HG03159 (cell line): Measurements from ENCODE around the gene ATP5PO.
"Not testable (repeated sequence)": the region's sequence is repeated elsewhere in the genome, so short reads cannot be mapped to it uniquely, and the experiment has no call there.

Source experiments
- ATAC-seq: cut with Tn5 transposase; IDR thresholded peaks from one replicate; pipeline ENCODE4 v1.9.1; 2021; ENCODE audit warnings: mild to moderate bottlenecking, moderate library complexity; ENCODE audit not compliant: unreplicated experiment

The ATP5PO gene

GRCh38 chr21:33872881-33873515 is 42.6 kb downstream of the ATP5PO start:
- ATAC-seq = no peak

- ATAC-seq = no peak
Measured at GRCh38 chr21:33871171-33871570, 44.4 kb downstream of the ATP5PO start.

- ATAC-seq = no peak
Measured at GRCh38 chr21:33870768-33871167, 44.8 kb downstream of the ATP5PO start.

- ATAC-seq = no peak
Measured at GRCh38 chr21:33869873-33870272, 45.7 kb downstream of the ATP5PO start.

- not testable (repeated sequence) for ATAC-seq
Measured at GRCh38 chr21:33867868-33868267, 47.7 kb downstream of the ATP5PO start.

- no peak for ATAC-seq
Measured at GRCh38 chr21:33866826-33867225, 48.8 kb downstream of the ATP5PO start.

- ATAC-seq = no peak
Measured at GRCh38 chr21:33865996-33866575, 49.5 kb downstream of the ATP5PO start.

GRCh38 chr21:33865176-33865575 is 50.4 kb downstream of the ATP5PO start:
- no peak for ATAC-seq

- no peak for ATAC-seq
Measured at GRCh38 chr21:33864150-33864549, 51.5 kb downstream of the ATP5PO start.

GRCh38 chr21:33863191-33863590 is 52.4 kb downstream of the ATP5PO start:
- not testable (repeated sequence) for ATAC-seq

GRCh38 chr21:33861125-33861524 is 54.5 kb downstream of the ATP5PO start:
- no peak for ATAC-seq

GRCh38 chr21:33860332-33860879 is 55.2 kb downstream of the ATP5PO start:
- no peak for ATAC-seq

- no peak for ATAC-seq
Measured at GRCh38 chr21:33859373-33860102, 56.1 kb downstream of the ATP5PO start.

- no peak for ATAC-seq
Measured at GRCh38 chr21:33858667-33859372, 56.8 kb downstream of the ATP5PO start.

- ATAC-seq = no peak
Measured at GRCh38 chr21:33857846-33858666, 57.5 kb downstream of the ATP5PO start.

- no peak for ATAC-seq
Measured at GRCh38 chr21:33856893-33857527, 58.6 kb downstream of the ATP5PO start.

GRCh38 chr21:33855190-33855589 is 60.4 kb downstream of the ATP5PO start:
- no peak for ATAC-seq

- ATAC-seq = no peak
Measured at GRCh38 chr21:33854604-33855003, 61.0 kb downstream of the ATP5PO start.
